ENCODE results near the gene ERV3-1.
A peak's percentile ranks its signal among the peaks of the same experiment; 100 is the strongest.
"Not testable (repeated sequence)": the region's sequence is repeated elsewhere in the genome, so short reads cannot be mapped to it uniquely, and the experiment has no call there.

ERV3-1 gene

GRCh38 chr7:65009881-65010280 lies 3.4 kb upstream of the ERV3-1 start:
- not testable (repeated sequence) for DNase-seq (ENCODE audit: low read depth)

GRCh38 chr7:65009394-65009793 lies 2.9 kb upstream of the ERV3-1 start:
- DNase-seq (ENCODE audit: low read depth); H3K4me3 ChIP-seq (ENCODE audit: low read length): not testable (repeated sequence)

More at GRCh38 chr7:65009881-65010280, 3.4 kb upstream of the ERV3-1 start:
- not testable (repeated sequence) for H3K4me3 ChIP-seq (ENCODE audit: low read length)

DNA sequence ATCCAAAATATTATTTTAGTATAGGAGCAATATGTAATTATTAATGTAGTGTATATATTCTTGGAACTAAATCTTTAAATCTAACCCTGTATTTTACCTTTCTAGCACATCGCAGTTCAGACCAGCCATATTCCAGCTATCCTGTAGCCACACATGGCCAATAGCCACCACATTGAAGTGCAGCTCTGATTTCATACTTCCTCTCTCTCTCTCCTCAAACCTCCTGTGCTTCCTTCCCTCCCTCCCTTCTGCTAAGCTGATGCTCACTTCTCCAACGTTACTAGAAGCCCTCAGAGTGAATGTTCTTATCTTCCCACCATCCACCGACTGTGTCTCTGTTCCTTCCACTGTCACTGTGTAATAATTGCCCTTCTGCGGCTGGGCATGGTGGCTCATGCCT lies 549 bp upstream of the ERV3-1 start:
- not testable (repeated sequence) for H3K4me3 ChIP-seq (ENCODE audit: low read length); DNase-seq (ENCODE audit: low read depth)

DNA sequence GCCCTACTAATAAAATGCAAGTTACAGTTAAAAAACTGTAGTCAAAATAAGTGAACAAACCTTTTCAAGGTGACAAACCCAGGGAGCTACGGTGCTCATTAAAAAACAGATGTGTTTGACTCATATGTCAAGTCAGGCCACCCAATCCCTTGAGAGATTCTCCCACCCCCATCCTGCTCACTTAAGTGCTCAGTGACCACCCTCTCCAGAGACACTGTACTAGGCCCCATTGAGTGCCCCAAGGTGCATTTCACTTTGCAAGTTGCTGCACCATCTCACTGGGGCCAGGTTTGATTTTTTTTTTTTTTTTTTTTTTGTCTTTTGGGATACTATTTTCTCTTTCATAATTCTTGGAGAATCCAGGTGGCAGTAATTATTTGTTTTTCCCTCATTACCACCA lies 1.9 kb downstream of the ERV3-1 start:
- no peak overlapping the region for H3K4me3 ChIP-seq (ENCODE audit: low read length)
- TF ChIP-seq, protein P1, sequence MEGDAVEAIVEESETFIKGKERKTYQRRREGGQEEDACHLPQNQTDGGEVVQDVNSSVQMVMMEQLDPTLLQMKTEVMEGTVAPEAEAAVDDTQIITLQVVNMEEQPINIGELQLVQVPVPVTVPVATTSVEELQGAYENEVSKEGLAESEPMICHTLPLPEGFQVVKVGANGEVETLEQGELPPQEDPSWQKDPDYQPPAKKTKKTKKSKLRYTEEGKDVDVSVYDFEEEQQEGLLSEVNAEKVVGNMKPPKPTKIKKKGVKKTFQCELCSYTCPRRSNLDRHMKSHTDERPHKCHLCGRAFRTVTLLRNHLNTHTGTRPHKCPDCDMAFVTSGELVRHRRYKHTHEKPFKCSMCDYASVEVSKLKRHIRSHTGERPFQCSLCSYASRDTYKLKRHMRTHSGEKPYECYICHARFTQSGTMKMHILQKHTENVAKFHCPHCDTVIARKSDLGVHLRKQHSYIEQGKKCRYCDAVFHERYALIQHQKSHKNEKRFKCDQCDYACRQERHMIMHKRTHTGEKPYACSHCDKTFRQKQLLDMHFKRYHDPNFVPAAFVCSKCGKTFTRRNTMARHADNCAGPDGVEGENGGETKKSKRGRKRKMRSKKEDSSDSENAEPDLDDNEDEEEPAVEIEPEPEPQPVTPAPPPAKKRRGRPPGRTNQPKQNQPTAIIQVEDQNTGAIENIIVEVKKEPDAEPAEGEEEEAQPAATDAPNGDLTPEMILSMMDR (conservative IDR thresholded peaks at IDR 0.05; ENCODE audit: low read length): no peak
- no peak for DNase-seq (ENCODE audit: low read depth)

GRCh38 chr7:65002972-65003585 lies 3.4 kb downstream of the ERV3-1 start:
- no peak for DNase-seq (ENCODE audit: low read depth)
- H3K4me3 ChIP-seq (ENCODE audit: low read length): no peak overlapping the region
- TF ChIP-seq, protein P1 (conservative IDR thresholded peaks at IDR 0.05; ENCODE audit: low read length): no peak

DNA sequence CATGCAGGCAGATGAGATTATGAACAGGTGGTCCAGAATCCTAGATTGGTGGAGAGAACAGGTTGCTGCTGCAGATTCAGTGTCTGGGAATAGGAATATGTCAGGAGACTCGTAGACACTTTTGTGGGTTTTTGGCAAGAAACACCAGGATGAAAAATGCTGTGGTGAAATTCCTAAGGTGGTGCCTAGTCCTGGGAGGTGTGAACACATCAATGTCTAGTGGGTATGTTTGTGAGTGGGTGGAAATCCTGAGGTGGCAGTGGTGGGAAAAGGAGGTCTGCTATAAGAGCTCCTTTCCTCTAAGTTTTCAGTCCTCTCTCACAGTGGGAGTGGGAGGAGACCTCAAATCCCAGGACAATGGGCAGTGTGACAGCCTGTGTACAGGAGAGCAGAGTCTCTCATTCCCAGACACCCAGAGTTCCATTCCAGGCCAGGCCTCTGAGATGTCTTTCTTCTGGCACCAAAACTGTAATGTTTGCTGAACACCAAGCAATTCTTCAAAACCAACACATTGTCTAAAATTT lies 5.1 kb downstream of the ERV3-1 start:
- no peak for DNase-seq (ENCODE audit: low read depth)
- H3K4me3 ChIP-seq (ENCODE audit: low read length): no peak overlapping the region

GRCh38 chr7:64999165-65000004 lies 7.1 kb downstream of the ERV3-1 start:
- peak; percentile 11 for DNase-seq (ENCODE audit: low read depth)
- no peak overlapping the region for H3K4me3 ChIP-seq (ENCODE audit: low read length)
- TF ChIP-seq, protein P1 (conservative IDR thresholded peaks at IDR 0.05; ENCODE audit: low read length): no peak

More for the DNA sequence above, 5.1 kb downstream of the ERV3-1 start:
- TF ChIP-seq, protein P1 (conservative IDR thresholded peaks at IDR 0.05; ENCODE audit: low read length): no peak

GRCh38 chr7:64998865-64999164 lies 7.7 kb downstream of the ERV3-1 start:
- TF ChIP-seq, protein P1 (conservative IDR thresholded peaks at IDR 0.05; ENCODE audit: low read length): no peak
- H3K4me3 ChIP-seq (ENCODE audit: low read length): no peak overlapping the region
- no peak for DNase-seq (ENCODE audit: low read depth)

Measured in AG10803 (cell line).